ENCODE results near the gene JPH4.
A peak's percentile ranks its signal among the peaks of the same experiment; 100 is the strongest.

JPH4 gene

GRCh38 chr14:23580948-23581281 lies 2.3 kb upstream of the JPH4 start:
- no peak for DNase-seq (ENCODE audit: low read depth in 2 of 2, low spot score in 1 of 2)

- no peak for DNase-seq (ENCODE audit: low read depth in 2 of 2, low spot score in 1 of 2)
These were observed 1.7 kb upstream of the JPH4 start for GRCh38 chr14:23580152-23580926.

GRCh38 chr14:23579739-23580138 lies 1.1 kb upstream of the JPH4 start:
- no peak for DNase-seq (ENCODE audit: low read depth in 2 of 2, low spot score in 1 of 2)

GRCh38 chr14:23579311-23579630 lies 681 bp upstream of the JPH4 start:
- no peak for DNase-seq (ENCODE audit: low read depth in 2 of 2, low spot score in 1 of 2)

- DNase-seq (ENCODE audit: low read depth in 2 of 2, low spot score in 1 of 2): no peak
These were observed 739 bp downstream of the JPH4 start for GRCh38 chr14:23577710-23578392.

GRCh38 chr14:23577004-23577681 lies 1.4 kb downstream of the JPH4 start:
- no peak for DNase-seq (ENCODE audit: low read depth in 2 of 2, low spot score in 1 of 2)

GRCh38 chr14:23573384-23574015 lies 5.1 kb downstream of the JPH4 start:
- DNase-seq (ENCODE audit: low read depth in 2 of 2, low spot score in 1 of 2): no peak

GRCh38 chr14:23572836-23573235 lies 5.8 kb downstream of the JPH4 start:
- DNase-seq (ENCODE audit: low read depth in 2 of 2, low spot score in 1 of 2): no peak

GRCh38 chr14:23572524-23572828 lies 6.1 kb downstream of the JPH4 start:
- DNase-seq (ENCODE audit: low read depth in 2 of 2, low spot score in 1 of 2): no peak

GRCh38 chr14:23571701-23572523 lies 6.7 kb downstream of the JPH4 start:
- DNase-seq (ENCODE audit: low read depth in 2 of 2, low spot score in 1 of 2): no peak

GRCh38 chr14:23570806-23571483 lies 7.6 kb downstream of the JPH4 start:
- no peak for DNase-seq (ENCODE audit: low read depth in 2 of 2, low spot score in 1 of 2)

- no peak for DNase-seq (ENCODE audit: low read depth in 2 of 2, low spot score in 1 of 2)
These were observed 9.0 kb downstream of the JPH4 start for GRCh38 chr14:23569443-23570151.

GRCh38 chr14:23568600-23569331 lies 9.8 kb downstream of the JPH4 start:
- DNase-seq (ENCODE audit: low read depth in 2 of 2, low spot score in 1 of 2): no peak

- no peak for DNase-seq (ENCODE audit: low read depth in 2 of 2, low spot score in 1 of 2)
These were observed 10.5 kb downstream of the JPH4 start for GRCh38 chr14:23568021-23568599.

GRCh38 chr14:23567186-23568020 lies 11.2 kb downstream of the JPH4 start, which contains the start of gene AP1G2:
Gene AP1G2, minus strand, starts transcription at chr14:23567791. Its CDS starts 477 bp downstream, at chr14:23567314.
- DNase-seq (ENCODE audit: low read depth in 2 of 2, low spot score in 1 of 2): peak; percentile 68 to 72

- no peak for DNase-seq (ENCODE audit: low read depth in 2 of 2, low spot score in 1 of 2)
These were observed 11.8 kb downstream of the JPH4 start for GRCh38 chr14:23566778-23567185.

- DNase-seq (ENCODE audit: low read depth in 2 of 2, low spot score in 1 of 2): no peak
These were observed 12.3 kb downstream of the JPH4 start for GRCh38 chr14:23566112-23566777.
